NCI-H526 (cell line): ENCODE results near the gene ATP6V1A.

Experiments
- DNase-seq, 2 experiments: peaks; one replicate each; lab custom pipeline; 2025; lab: John Stamatoyannopoulos, UW

Gene ATP6V1A

GRCh38 chr3:113746548-113747282 is at the start of gene ATP6V1A:
Gene ATP6V1A (plus strand): TSS chr3:113747035. CDS start chr3:113778754, 31,719 bp downstream.
- DNase-seq, result peak; percentile 82 to 92

GRCh38 chr3:113697500-113698090 is 49.2 kb upstream of the ATP6V1A start:
- DNase-seq, result no peak

GRCh38 chr3:113698213-113698742 is 48.6 kb upstream of the ATP6V1A start:
- DNase-seq, result no peak

- no peak for DNase-seq
These were observed 47.9 kb upstream of the ATP6V1A start for GRCh38 chr3:113698956-113699355.

- no peak for DNase-seq
These were observed 39.0 kb upstream of the ATP6V1A start for GRCh38 chr3:113707835-113708234.

GRCh38 chr3:113712129-113712528 is 34.7 kb upstream of the ATP6V1A start:
- DNase-seq, result no peak

GRCh38 chr3:113714702-113715101 is 32.1 kb upstream of the ATP6V1A start:
- no peak for DNase-seq

- DNase-seq, result no peak
These were observed 29.5 kb upstream of the ATP6V1A start for GRCh38 chr3:113717308-113717707.

GRCh38 chr3:113717818-113718217 is 29.0 kb upstream of the ATP6V1A start:
- DNase-seq, result no peak

- DNase-seq, result no peak
These were observed 27.5 kb upstream of the ATP6V1A start for GRCh38 chr3:113719294-113719693.

GRCh38 chr3:113719758-113720157 is 27.1 kb upstream of the ATP6V1A start:
- no peak for DNase-seq

- DNase-seq, result no peak
These were observed 25.2 kb upstream of the ATP6V1A start for GRCh38 chr3:113721636-113722035.

GRCh38 chr3:113728661-113729060 is 18.2 kb upstream of the ATP6V1A start:
- DNase-seq, result no peak

GRCh38 chr3:113730550-113730949 is 16.3 kb upstream of the ATP6V1A start:
- DNase-seq, result no peak

GRCh38 chr3:113731694-113732093 is 15.1 kb upstream of the ATP6V1A start:
- no peak for DNase-seq

GRCh38 chr3:113736548-113737089 is 10.2 kb upstream of the ATP6V1A start:
- peak in 1 of 2 experiments; percentile 43 for DNase-seq

- DNase-seq, result no peak
These were observed 5.7 kb upstream of the ATP6V1A start for GRCh38 chr3:113741086-113741485.

GRCh38 chr3:113741620-113742019 is 5.2 kb upstream of the ATP6V1A start:
- no peak for DNase-seq

GRCh38 chr3:113743006-113743630 is 3.7 kb upstream of the ATP6V1A start:
- DNase-seq, result no peak

- DNase-seq, result peak; percentile 63 to 76
These were observed 1.7 kb upstream of the ATP6V1A start for GRCh38 chr3:113744941-113745755.

- peak; percentile 64 to 86 for DNase-seq
These were observed 883 bp upstream of the ATP6V1A start, which contains the start of gene NAA50 for GRCh38 chr3:113745756-113746547. Gene NAA50 (minus strand): TSS chr3:113746249. CDS start chr3:113745949, 300 bp downstream.
